HG03095 (cell line): Measurements from ENCODE around the gene ASCL2.

ENCODE experiments used
- ATAC-seq: cut with Tn5 transposase; IDR thresholded peaks from one replicate; pipeline ENCODE4 v1.9.1; 2021; ENCODE audit warnings: moderate library complexity; ENCODE audit not compliant: unreplicated experiment

ASCL2 gene

DNA sequence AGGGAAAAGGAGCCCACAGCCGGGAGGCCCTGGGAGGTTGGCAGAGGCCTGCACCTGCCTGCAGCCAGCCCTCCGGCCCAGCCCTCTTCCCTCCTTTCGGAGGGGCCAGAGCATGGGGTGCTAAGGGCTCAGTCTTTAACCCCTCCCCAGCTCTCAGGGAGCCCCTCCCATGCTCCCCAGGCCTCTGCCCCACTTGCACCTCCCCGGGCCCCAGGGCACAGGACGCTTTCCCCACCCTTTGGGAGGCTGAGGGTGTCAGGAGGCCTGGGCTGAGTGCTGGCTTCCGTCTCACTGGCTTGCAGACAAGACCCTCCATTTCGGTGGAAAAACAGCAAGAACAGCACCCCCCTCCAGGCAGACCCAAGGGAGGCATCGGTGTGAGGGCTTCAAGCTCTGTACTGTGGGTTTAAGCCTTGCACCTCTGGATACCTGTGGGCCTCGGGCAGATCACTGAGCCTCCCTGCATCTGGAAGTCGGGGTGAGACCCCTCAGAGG lies 7.3 kb downstream of the ASCL2 start:
- ATAC-seq = no peak

DNA sequence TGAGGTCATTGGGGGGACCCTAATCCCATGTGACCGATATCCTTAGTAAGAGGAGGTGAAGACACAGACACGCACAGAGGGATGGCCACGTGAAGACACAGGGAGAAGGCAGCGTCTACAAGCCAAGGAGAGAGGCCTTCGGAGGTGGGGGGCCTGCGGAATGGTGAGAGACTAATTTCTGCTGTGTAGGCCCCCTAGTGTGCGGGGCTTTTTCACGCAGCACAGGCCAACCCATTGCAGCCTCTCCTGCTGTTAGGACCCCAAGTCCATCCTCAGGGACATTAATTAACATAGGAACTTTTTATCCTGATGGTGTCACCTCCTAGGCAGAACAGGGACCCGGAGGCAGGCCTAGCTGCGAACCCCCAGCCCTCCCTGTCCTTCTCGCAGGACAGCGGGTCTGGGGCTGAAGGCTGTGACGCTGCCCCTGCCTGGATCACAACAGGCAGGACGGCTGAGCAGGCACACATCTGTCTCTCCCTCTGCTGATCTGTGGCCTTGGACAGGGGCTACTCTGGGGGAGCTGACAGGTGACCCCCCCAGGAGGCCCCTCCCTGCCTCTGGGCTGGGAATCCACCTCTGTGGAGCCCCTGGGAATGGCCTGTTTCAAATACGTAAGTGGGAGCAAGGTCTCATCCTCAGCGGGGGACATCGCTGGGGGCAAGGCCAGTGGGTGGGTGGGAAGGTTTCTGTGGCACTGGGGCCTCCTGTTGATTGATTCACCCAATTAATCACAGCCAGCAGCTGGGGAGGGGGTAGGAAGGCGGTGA lies 7.9 kb downstream of the ASCL2 start:
- no peak for ATAC-seq

DNA sequence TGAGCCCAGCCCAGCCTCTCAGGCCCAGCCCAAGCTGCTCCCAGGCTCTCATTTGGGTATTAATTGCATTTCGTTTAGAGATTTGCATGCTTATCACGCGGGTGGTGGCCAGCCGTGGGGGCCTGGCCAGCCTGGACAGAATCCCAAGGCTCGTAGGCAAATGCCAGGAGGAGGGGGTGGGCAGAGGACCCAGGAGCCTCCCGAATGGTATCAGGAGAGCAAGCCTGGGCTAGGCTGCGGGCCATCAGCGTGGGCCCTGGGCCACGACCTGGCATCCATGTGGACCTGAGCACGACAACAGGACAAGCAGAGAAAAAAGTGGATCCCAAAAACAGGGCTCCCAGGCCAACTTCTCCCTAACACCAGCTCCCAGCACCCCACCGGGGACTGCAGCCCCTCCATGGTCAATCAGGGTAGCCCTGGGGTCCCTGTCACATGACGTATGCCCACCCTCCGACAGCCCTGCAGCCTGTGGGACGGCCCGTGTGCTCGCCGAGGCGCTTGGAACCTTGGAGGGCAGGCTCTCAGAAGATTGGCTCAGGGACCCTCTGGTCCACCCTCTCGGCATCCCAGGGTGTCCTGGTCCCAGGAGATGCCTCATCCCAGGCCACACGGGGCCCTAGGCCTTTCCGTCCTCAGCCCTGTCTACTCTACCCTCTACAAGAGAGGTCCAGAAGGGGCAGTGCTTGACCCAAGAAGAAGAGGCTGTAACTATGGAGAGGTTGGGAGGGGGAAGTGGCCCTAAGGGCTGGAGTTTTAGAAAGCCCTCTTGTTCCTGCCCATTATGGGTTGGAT lies 8.8 kb downstream of the ASCL2 start:
- ATAC-seq = no peak

DNA sequence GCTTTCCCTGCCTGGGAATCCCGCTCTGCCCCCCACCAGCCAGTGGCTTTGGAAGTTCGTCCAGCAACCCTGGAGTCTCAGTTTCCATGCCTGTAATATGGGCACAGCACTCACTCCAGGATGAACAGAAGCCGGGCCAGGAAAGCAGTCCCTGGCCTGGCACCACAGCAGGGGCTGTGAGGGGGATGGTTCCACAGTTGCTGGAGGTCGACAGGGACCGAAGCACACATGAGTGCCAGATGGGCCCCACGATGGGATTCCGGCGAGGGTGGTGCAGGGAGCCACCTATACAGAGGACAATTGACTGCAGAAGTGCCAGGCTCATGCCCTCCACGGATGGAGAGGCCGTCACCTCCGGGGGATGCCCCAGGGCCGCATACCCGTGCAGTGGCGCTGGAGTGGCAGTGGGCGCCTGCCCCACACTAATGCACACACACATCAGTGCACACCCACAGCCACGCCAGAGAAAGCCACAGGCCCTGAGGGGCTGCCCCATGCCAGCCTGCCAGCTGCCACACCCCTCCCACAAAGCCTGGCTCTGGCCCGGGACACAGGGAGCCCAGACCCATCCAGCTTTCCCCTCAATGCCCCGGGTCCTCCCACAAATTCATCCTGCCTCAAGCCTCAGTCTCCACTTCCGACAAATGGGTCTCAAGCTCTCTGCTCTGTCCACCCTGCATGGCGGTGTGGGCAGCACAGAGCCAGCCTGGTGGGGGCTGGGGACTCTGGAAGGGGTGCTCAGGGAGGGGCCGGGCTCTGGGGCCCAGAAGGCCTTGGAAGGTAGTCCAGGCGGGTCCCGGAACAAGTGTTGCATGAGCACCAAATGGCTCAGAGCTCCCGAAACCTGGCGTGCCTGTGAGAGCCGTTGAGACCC lies 9.7 kb downstream of the ASCL2 start:
- ATAC-seq = no peak

DNA sequence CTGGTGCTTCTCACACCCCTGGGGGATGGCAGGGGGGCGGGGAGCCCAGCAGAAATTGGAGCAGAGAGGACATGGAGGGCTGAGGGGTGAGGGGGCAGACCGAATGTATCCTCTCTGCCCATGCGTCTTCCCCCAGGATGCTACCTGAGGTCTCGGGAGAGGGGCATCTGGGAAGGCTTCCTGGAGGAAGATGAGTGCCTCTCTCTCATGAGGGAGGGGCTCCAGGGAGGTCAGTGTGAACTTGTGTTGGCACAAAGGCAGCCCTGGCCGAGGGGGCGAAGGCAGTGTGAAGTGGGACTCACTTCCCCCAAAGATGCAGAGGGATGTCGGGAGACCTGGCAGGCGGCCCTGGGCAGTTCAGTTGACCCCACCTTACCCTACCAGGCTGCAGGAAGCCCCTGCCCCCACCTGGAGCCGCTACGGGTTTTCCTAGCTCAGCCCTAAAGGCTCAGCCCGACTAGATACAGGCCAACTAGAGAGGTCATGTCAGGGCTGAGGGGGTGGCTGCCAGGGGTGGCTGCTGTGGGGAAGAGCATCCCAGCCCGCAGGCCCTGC lies 10.4 kb downstream of the ASCL2 start:
- ATAC-seq = no peak

DNA sequence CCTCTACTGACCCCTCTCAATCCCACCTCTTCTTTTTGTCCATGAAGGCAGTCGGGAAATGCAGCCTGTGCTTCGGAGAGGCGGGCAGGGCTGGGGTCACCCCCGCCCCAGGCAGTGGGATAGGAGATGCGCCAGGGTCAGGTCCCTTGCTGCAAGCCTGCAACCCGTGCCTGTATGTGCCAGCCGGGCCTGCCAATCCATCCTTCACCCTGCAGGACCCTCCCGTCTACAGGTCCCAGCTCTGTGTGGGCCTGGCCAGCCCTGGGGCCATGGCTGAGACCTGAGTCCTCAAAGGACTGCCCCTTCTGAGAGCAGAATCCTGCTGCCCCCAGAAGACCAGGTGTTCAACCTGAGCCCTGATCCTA lies 10.9 kb downstream of the ASCL2 start:
- ATAC-seq = no peak

DNA sequence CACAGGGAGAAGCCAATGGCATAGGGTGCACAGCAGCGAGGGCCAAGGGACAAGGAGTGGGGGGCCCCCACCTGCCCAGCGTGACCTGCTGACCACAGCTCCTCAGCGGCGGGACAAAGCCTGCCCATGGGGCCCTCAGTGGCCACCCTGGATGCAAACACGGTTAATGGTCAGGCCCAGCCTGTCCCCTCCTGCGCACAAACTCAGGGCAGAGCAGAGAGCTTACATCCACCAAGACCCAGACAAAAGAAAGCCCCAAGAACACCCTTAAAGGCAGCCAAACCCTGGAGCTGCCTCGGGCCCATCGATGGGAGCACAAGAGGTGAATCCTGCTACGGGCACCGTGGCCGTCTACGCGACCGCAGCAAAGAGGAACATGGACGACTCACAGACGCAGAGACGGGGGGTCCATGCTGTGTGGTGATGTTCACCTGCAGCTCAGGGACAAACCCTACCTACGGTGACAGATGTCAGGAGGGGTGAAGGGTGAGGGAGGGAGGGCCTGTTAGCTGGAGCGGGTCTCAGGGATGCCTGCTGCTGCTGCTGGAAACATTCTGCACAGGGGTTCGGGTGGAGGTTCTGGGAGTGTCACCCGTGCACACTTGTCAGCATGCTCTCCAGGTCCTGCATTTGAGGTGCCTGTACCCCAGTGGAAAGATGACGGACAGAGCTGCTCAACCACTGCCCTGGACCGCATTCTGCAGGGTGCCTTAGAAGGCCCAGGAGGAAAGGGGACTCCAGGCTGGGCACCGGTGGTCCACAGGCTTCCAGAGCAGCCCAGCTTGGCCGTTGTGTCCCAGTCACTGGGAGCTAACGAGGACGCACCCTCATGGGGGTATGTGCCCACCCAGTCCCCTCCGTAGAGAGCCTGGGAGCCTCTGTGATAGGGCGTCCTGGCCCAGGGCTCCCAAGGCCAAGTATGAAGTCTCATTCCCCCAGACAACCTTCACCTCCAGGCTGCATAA lies 11.6 kb downstream of the ASCL2 start:
- no peak for ATAC-seq

DNA sequence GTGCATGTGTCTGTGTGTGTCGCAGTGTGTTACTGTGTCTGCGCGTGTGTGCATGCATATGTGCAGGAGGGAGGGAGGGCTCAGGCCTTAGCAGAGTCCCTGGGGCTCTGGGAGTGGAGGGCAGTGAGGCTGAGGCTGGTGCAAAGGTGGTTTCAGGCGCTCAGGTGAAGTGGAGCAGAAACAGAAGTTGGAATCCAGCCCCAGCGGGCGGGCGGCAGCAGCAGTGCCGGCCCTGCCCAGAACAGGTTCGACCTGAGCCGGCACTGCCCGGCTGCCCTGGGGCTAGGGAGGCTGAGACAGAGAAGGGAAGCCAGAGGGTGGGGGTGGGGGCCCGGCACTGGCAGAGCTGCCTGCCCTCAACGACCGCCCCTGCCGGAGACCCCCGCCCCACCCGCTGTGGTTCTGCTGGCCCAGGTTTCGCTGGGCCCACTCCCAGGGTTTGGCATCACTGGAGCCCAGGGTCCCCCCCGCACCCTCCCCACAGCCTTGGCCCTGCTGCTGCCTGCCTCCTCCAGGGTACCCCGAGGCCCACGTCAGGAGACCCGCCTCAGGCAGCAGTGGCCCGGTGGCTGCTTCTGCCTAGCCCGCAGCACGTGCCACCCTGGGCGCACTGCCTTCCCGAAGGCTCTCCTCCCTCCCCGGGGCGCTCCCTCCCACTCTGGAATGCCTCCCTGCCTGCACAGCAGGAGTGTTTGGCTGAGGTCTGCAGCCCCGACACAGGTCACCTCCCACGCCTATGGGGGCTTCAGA lies 13.3 kb downstream of the ASCL2 start:
- ATAC-seq = no peak

DNA sequence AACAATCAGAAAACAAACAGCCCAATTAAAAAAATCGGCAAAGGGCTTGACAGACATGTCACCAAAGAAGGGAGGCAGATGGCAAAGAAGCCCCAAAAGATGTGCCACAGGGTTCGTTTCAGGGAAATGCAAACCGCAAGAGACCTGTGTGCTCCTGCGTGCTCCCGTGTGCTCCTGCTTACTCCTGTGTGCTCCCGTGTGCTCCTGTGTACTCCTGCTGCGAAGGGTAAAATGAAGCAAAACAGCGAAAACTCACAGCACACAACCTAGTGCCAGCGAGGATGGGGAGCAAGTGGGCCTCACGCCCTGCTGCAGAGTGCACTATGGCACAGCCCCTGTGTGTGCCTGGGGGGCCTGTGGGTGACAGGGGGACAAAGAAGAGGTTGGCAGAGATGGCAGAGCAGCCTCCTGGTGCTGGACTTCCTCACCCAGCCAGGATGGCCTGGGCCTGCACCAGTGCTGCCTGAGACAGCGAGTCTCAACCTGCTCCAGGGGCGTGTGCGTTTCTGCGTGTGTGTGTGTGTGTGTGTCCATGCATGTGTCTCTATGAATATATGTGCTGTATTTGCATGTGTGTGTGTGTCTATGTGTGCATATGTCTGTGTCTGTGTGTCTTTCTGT lies 14.0 kb downstream of the ASCL2 start:
- no peak for ATAC-seq

DNA sequence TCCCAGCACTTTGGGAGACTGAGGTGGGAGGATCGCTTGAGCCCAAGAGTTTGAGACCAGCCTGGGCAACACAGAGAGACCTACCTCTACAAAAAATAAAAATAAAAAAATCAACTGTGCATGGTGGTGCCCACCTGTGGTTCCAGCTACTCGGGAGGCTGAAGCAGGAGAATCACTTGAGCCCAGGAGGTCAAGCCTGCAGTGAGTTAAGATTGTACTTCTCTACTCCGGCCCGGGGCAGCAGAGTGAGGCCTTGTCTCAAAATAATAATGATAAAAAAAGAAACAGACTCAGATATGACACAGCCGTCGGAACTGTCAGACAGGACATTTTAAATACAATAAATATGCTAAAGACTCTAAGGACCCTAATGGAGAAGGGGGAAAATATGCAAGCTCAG lies 18.4 kb downstream of the ASCL2 start:
- ATAC-seq = no peak

DNA sequence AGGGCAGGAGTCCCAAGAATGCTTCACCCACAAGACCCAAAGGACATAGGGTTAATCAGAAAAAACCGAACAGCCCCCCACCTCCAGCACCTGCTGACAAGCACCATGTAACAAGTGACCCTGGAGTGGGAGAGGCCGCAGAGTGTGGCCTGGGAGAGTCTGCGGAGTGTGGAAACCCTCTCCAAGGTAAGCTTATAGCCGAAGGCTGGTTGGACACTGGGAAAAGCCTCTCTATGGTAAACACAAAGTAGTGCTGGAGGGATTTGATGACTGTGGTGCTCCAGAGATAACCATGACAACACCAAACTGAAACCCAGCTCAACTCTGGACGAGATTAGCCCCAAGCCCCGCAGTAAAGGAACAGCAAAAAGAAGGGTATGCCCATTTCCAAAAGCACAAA lies 19.2 kb downstream of the ASCL2 start:
- ATAC-seq = no peak

DNA sequence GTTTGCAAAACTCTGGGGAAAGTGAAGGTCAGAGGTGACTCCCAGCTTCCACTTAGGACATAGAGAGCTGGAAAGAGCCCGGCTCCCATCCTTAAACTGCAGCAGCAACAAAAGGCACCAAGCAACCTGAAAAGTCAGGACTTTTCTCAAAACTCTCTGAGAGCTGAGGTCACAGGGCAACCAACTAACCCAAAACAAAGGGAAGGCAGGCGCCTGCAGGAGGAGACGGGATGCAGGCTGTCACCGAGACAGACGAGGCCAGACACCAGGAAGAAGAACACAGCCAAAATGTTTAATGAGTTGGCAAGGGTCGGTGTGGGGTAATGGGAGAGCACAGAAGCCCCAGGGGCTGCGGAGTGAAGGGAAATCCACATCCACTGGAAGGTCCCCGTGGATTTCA lies 19.9 kb downstream of the ASCL2 start:
- no peak for ATAC-seq

DNA sequence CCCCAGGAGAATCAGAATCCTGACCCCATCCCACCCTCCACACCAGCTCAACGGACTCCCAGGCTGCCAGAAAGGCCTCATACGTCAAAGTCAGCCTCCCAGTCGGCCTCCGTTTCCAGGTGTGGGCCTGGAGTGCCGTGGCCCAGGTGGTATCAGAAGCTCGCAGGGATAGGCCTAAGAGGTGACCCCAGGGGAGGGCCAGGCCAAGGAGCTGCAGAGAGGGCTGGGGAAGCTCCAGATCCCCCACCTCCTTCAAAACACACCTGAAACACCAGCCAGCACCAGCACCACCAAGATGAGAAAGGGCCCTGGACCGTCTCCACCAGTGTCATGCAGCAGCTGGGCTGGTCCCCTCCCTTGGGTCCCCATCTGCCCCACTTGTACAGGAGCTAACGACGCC lies 20.3 kb downstream of the ASCL2 start:
- ATAC-seq = no peak

DNA sequence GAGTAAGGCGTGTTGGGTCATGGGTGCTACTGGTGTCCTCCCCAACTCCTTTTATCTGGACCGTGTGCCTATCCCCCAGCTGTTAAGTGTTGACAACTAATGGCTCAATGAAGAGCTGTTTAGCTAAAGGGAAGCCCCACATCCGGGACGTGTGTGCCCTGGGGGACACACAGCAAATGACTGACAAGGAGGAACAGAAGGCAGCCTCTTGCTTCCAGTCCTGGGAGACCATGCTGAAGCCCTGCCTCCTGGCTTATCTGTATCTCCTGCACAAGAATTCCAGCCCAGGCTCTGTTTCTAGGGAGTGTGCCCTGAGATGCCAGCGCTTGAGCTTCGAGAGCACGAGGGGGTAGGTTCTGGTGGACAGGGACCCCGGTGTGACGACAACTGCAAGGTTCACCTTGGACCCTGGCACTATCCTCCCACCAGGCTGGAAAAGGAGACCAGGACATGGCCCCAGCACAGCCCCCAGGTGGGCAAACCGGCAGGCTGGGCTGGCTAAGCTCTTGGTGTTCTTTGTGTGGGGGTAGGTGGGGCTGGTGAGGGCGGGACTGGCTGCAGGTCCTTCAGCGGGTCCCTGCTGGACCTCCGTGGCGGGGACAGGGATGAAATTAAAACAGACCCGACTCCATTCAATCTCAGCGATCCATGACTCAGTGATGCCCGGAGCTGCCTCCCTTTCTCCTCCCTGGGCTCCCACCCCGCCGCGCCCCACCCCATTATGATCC lies 21.0 kb downstream of the ASCL2 start:
- no peak for ATAC-seq

DNA sequence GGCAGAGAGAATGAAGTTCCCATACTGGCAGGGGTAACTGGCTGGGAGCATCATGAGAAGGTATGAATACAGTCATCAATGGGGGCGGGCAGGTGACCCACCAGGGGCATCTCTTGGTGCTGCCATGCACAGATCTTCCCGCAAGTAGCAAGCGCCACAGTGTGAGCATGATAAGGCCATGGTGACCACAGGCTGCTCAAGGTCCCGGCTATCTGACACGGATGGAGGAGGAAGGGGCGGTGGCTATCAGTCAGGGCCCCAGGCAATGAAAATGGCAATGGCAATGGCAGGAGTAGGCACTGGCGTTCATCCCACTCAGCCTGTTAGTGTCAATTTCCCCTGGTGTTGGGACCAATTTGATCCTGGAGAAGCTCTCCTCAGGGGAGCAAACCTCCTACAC lies 21.6 kb downstream of the ASCL2 start:
- no peak for ATAC-seq

DNA sequence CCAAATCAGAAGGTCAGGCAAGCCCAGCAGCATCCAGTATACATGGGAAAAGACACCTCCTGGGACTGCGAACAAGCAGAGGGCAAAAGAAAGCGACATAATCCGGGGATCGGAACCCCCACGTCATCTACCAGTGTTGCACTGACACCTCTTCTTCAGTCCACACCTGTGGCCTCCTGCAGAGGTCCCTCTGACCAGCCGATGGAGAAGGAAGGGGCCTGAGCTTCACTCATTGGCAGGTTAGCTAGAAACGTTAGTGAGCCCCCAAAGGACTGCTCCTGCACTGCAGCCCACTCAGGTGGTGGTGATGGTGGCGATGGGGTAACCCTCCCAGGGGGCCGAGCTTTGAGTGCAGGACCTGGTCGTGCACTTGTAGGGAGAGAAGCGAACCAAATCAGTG lies 22.1 kb downstream of the ASCL2 start:
- no peak for ATAC-seq

DNA sequence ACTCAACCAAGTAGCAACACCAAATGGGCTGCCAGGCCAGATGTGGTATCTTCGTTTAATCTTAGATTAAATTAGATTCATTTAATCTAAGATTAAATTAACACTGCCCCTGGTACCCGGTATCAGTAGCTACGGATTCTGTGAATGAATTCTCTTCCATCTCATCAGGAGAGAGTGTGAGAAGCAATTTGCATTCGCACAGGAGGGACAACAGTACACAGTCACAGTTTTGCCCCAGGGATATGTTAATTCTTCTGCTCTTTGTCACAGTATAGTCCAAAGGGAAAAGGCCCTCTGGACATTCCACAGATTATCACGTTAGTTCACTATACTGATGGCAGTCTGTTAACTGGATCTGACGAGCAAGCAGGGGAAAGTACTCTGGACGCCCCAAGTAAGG lies 22.9 kb downstream of the ASCL2 start:
- ATAC-seq = no peak

DNA sequence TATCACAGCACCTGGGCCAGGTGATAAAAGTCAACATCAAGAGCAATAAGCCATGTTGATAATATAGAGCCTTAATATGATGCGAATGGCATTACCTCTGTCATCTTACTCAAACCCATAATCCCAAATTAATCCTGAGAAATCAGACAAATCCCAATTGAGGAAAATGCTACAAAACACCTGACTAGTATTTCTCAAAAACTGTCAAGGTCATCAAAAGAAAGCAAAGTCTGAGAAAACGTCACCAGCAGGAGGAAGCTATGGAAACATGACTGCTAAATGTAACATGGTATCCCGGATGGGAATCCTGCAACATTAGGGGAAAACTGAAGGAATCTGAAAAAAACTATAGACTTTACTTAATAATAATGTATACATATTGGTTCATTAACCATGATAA lies 29.6 kb downstream of the ASCL2 start:
- ATAC-seq = no peak
